Endothelial cell of umbilical vein (primary cell): Measurements from ENCODE around the gene DAAM1. TPM values are rescaled to one million over a fixed set of nuclear protein-coding genes. Genes with fewer than 3 reads are reported as not detected.

Source experiments
- BruUV-seq: library from RNA; stranded (reverse); fragments of 400-500 nt; replicated peaks from 2 replicates; lab custom pipeline; 2021; lab: Mats Ljungman, UMichigan
- CTCF ChIA-PET: fragments of 300-600, 350-600 bp; sonication (Branson Sonifier 250); formaldehyde crosslinking; loops from one replicate; lab custom pipeline; 2021; ENCODE audit warnings: antibody characterized with exemption, inconsistent platforms; lab: Charles Lee
- POLR2A ChIA-PET: fragments of 300-600, 350-600 bp; sonication (Branson Sonifier 250); formaldehyde crosslinking; loops from one replicate; lab custom pipeline; 2021; ENCODE audit warnings: antibody characterized with exemption, inconsistent platforms; lab: Charles Lee
- DNase-seq: peaks from one replicate; pipeline ENCODE4 v3.0.0-alpha.2; 2011; ENCODE audit warnings: low read depth, low spot score
- FAIRE-seq: peaks from 2 replicates; lab custom pipeline; 2011; peaks lifted over from hg19 to GRCh38; lab: Jason Lieb, UNC
- H2AFZ ChIP-seq: 2 replicates; pipeline ENCODE4 v1.6.0; 2012; ENCODE audit warnings: low read depth, low read length, control low read depth, inconsistent platforms
- H3K27ac ChIP-seq: 2 replicates; pipeline ENCODE4 v1.5.1; 2011; ENCODE audit warnings: low read depth, mild to moderate bottlenecking, control low read depth, low read length, moderate library complexity; ENCODE audit not compliant: insufficient read depth
- H3K27me3 ChIP-seq, 2 experiments: 2 replicates each; pipeline versions ENCODE4 v1.6.0 to v1.6.1; 2011; ENCODE audit warnings: low read length in 2 of 2, mixed read lengths in 1 of 2; ENCODE audit not compliant: control insufficient read depth in 2 of 2, insufficient read depth in 2 of 2
- H3K36me3 ChIP-seq, 2 experiments: 2 replicates in 1 of 2; 3 replicates in 1 of 2; pipeline ENCODE4 v1.5.1; 2011; ENCODE audit warnings: low read length in 2 of 2, mild to moderate bottlenecking in 1 of 2, moderate library complexity in 1 of 2; ENCODE audit not compliant: control insufficient read depth in 2 of 2, insufficient read depth in 2 of 2; ENCODE audit errors: extremely low read depth in 1 of 2
- H3K4me1 ChIP-seq: 3 replicates; pipeline ENCODE4 v1.5.1; 2011; ENCODE audit warnings: mild to moderate bottlenecking, low read length; ENCODE audit not compliant: control insufficient read depth, insufficient read depth; ENCODE audit errors: extremely low read depth
- H3K4me2 ChIP-seq: 2 replicates; pipeline ENCODE4 v1.6.1; 2011; ENCODE audit warnings: low read length, control low read depth, mixed read lengths; ENCODE audit not compliant: insufficient read depth
- H3K4me3 ChIP-seq, 3 experiments: fragments of 200-600 bp in 1 of 3; sonication (generic), shearing (Covaris generic) in 1 of 3; replicated peaks in 1 of 3; 2 replicates each; pipeline ENCODE4 v1.5.1; 2011 to 2016; ENCODE audit warnings: control low read depth in 3 of 3, low read length in 3 of 3, mild to moderate bottlenecking in 2 of 3, inconsistent platforms in 1 of 3, low read depth in 1 of 3, moderate library complexity in 1 of 3; ENCODE audit not compliant: insufficient read depth in 1 of 3
- H3K79me2 ChIP-seq: 2 replicates; pipeline ENCODE4 v1.6.0; 2012; ENCODE audit warnings: low read length, inconsistent platforms; ENCODE audit not compliant: control insufficient read depth, insufficient read depth
- H3K9ac ChIP-seq: replicated peaks from 2 replicates; pipeline ENCODE3; 2011; ENCODE audit warnings: low read length, control low read depth; ENCODE audit not compliant: insufficient read depth; ENCODE audit errors: extremely low read depth
- H3K9me1 ChIP-seq: replicated peaks from 3 replicates; pipeline ENCODE4 v1.6.0; 2011; ENCODE audit warnings: mild to moderate bottlenecking, low read length; ENCODE audit not compliant: control insufficient read depth, insufficient read depth; ENCODE audit errors: extremely low read depth
- H3K9me3 ChIP-seq: replicated peaks from 2 replicates; pipeline ENCODE4 v1.5.1; 2012; ENCODE audit warnings: low read length, inconsistent platforms; ENCODE audit not compliant: control insufficient read depth, insufficient read depth
- H4K20me1 ChIP-seq: replicated peaks from 2 replicates; pipeline ENCODE3; 2011; ENCODE audit warnings: mild to moderate bottlenecking, low read length; ENCODE audit not compliant: control insufficient read depth, insufficient read depth; ENCODE audit errors: extremely low read depth
- CTCF ChIP-seq, 2 donors: IDR thresholded peaks; 1 replicate in 1 of 2; 2 replicates in 1 of 2; pipeline ENCODE4 v1.5.1; 2011; ENCODE audit warnings: low read length in 2 of 2, mild to moderate bottlenecking in 2 of 2, moderate library complexity in 2 of 2, control low read depth in 1 of 2, inconsistent platforms in 1 of 2, low read depth in 1 of 2; ENCODE audit not compliant: insufficient read depth in 1 of 2; ENCODE audit errors: extremely low read depth in 1 of 2
- EZH2 ChIP-seq: IDR thresholded peaks from 2 replicates; pipeline ENCODE4 v1.6.1; 2012; ENCODE audit warnings: borderline replicate concordance, low read depth, mild to moderate bottlenecking, moderate library complexity, low read length, inconsistent platforms; ENCODE audit not compliant: severe bottlenecking
- FOS ChIP-seq: IDR thresholded peaks from 2 replicates; pipeline ENCODE4 v1.6.1; 2011; ENCODE audit warnings: mild to moderate bottlenecking, low read length, moderate library complexity, borderline replicate concordance; ENCODE audit not compliant: insufficient read depth
- GATA2 ChIP-seq: IDR thresholded peaks from 2 replicates; pipeline ENCODE4 v1.7.0; 2011; ENCODE audit warnings: low read depth, mild to moderate bottlenecking, moderate library complexity, mixed read lengths, low read length; ENCODE audit not compliant: insufficient read length, insufficient read depth
- JUN ChIP-seq: IDR thresholded peaks from 2 replicates; pipeline ENCODE4 v1.6.1; 2011; ENCODE audit warnings: borderline replicate concordance, low read depth; ENCODE audit not compliant: insufficient read length, insufficient read depth
- MAX ChIP-seq: IDR thresholded peaks from 2 replicates; pipeline ENCODE4 v1.6.1; 2011; ENCODE audit not compliant: insufficient read depth, insufficient read length
- MYC ChIP-seq: IDR thresholded peaks from one replicate; pipeline ENCODE4 v1.6.1; 2011; ENCODE audit warnings: mild to moderate bottlenecking, low read depth, low read length
- POLR2A ChIP-seq: IDR thresholded peaks from 2 replicates; pipeline ENCODE4 v1.6.1; 2012; ENCODE audit warnings: low read depth, mild to moderate bottlenecking, control low read depth, low read length
- POLR2AphosphoS5 ChIP-seq: IDR thresholded peaks from 2 replicates; pipeline ENCODE4 v1.6.1; 2012; ENCODE audit warnings: low read depth, mild to moderate bottlenecking, control low read depth, low read length, moderate library complexity; ENCODE audit not compliant: insufficient read depth
- dilution Hi-C: fragments of 300-500 bp; cut with MboI; formaldehyde crosslinking; loops from one replicate; pipeline ENCODE4 v1.15.0; 2019; ENCODE audit warnings: low sequenced_read_pairs; ENCODE audit not compliant: extremely low pct_ligation_motif_present
- intact Hi-C: fragments of 100-400 bp; cut with micrococcal nuclease; formaldehyde crosslinking; loops from one replicate; pipeline ENCODE4 v1.10.0; 2022
- polyA plus RNA-seq, 4 experiments: library from polyadenylated mRNA; depleted of rRNA in 3 of 4; stranded (reverse) in 3 of 4; unstranded in 1 of 4; fragments of >200 nt; gene quantifications; 2 replicates each; pipeline versions ENCODE4 v1.2.1 to v1.2.3, GENCODE V29; 2011 to 2012; ENCODE audit warnings: missing spikeins in 1 of 4
- total RNA-seq: library from RNA; stranded (reverse); gene quantifications from 2 replicates; pipeline ENCODE4 v1.2.3, GENCODE V29; 2021

Gene DAAM1
- total and polyA plus RNA-seq, 2 donors (not counting 3 experiments of a cell fraction or from before 2014, with no cell fraction given): 10.2 to 25.3 TPM

- Histone ChIP-seq H3K9me3 (no peaks in the 10 kb centered on the region), H4K20me1 (no peaks in the 10 kb centered on the region), H3K79me2 (no peaks in the 10 kb centered on the region), H3K9ac (no peak overlapping the region), H3K4me2 (no peak overlapping the region), H3K4me3 (no peak overlapping the region), H3K27ac (no peak overlapping the region), H3K9me1 (no peaks in the 10 kb centered on the region), H3K36me3 (no peaks in the 10 kb centered on the region), H3K4me1 (no peaks in the 10 kb centered on the region), H3K27me3 (peaks cover 5 to 10% of the 10 kb centered on the region in 2 experiments), H2AFZ (no peak overlapping the region)
- ChIA-PET POLR2A (no interaction called here), CTCF (interaction anchor here (1.5 kb wide), 1 partner anchor 268 kb away, joined by 6 read pairs; no protein-coding TSS in a partner anchor)
- BruUV-seq: no TSS peak
- FAIRE-seq (no peak), DNase-seq (no peak)
- no peak for TF ChIP-seq MYC
- TF ChIP-seq FOS: no peak
- no peak for TF ChIP-seq EZH2
- no peak for TF ChIP-seq GATA2
- TF ChIP-seq POLR2A: no peak
- TF ChIP-seq JUN: no peak
- no peak for TF ChIP-seq CTCF (IDR thresholded peaks at IDR 0.05; ENCODE audit: extremely low read depth in 1 of 2, insufficient read depth in 1 of 2, low read depth in 1 of 2, low read length in 2 of 2)
- TF ChIP-seq MAX: no peak
- no peak for TF ChIP-seq POLR2AphosphoS5
- dilution Hi-C loops: no loop called here
- intact Hi-C loops: no loop called here
Observed at GRCh38 chr14:59175404-59175803, 13.1 kb upstream of the DAAM1 start.
